K562 (cell line): ENCODE data around the gene CAPZA1. TPM values are rescaled to one million over a fixed set of nuclear protein-coding genes. Genes with fewer than 3 reads are reported as not detected.
A peak's percentile ranks its signal among the peaks of the same experiment; 100 is the strongest.

Experiments used
- CHD1 ChIP-seq: fragments of 200-600 bp; sonication (generic); IDR thresholded peaks from one replicate; pipeline ENCODE4 v1.6.1; 2012; ENCODE audit warnings: mild to moderate bottlenecking, moderate library complexity, low read length, inconsistent platforms
- FOXM1 ChIP-seq, 2 experiments: fragments of 450-650 bp in 1 of 2; sonication (generic) in 1 of 2; formaldehyde crosslinking in 1 of 2; IDR thresholded peaks; 2 replicates each; pipeline versions ENCODE4 v1.6.1 to v1.9.0; 2017 to 2022; ENCODE audit warnings: low read depth in 2 of 2, mild to moderate bottlenecking in 2 of 2, missing genetic modification reagents in 1 of 2, moderate library complexity in 1 of 2
- GTF2A2 ChIP-seq: IDR thresholded peaks from 2 replicates; pipeline ENCODE4 v1.6.1; 2016; ENCODE audit warnings: mild to moderate bottlenecking, missing genetic modification characterization, missing compliant biosample characterization
- KDM4B ChIP-seq, 2 experiments: fragments of 450-650 bp in 1 of 2; sonication (generic) in 1 of 2; IDR thresholded peaks; 2 replicates each; pipeline ENCODE4 v1.6.1; 2016 to 2017; ENCODE audit warnings: borderline replicate concordance in 2 of 2, antibody characterized with exemption in 1 of 2, low read depth in 1 of 2, mild to moderate bottlenecking in 1 of 2
- KLF16 ChIP-seq: IDR thresholded peaks from 2 replicates; pipeline ENCODE4 v1.6.1; 2016; ENCODE audit warnings: antibody characterized with exemption
- L3MBTL2 ChIP-seq: fragments of 450-650 bp; IDR thresholded peaks from 2 replicates; pipeline ENCODE4 v1.6.1; 2016; ENCODE audit warnings: mild to moderate bottlenecking, moderate library complexity
- MECOM ChIP-seq: fragments of 250-450 bp; sonication (Bioruptor Pico); IDR thresholded peaks from 2 replicates; pipeline ENCODE4 v1.8.0; 2022; ENCODE audit warnings: inconsistent platforms
- MTA1 ChIP-seq: fragments of 450-650 bp; IDR thresholded peaks from 2 replicates; pipeline ENCODE4 v1.6.1; 2017; ENCODE audit warnings: borderline replicate concordance
- NEUROD1 ChIP-seq: fragments of 150-350 bp; IDR thresholded peaks from 2 replicates; pipeline ENCODE4 v1.6.1; 2014; ENCODE audit warnings: borderline replicate concordance, low read length, low read depth; ENCODE audit not compliant: partially characterized antibody
- NFIX ChIP-seq: fragments of 250-450 bp; sonication (Bioruptor Pico); IDR thresholded peaks from 2 replicates; pipeline ENCODE4 v1.4.0; 2020; ENCODE audit warnings: low read depth, mild to moderate bottlenecking, moderate library complexity
- NKRF ChIP-seq: fragments of 450-650 bp; IDR thresholded peaks from 2 replicates; pipeline ENCODE4 v1.6.1; 2016; ENCODE audit warnings: borderline replicate concordance
- POLR2G ChIP-seq: fragments of 200-400 bp; formaldehyde crosslinking; IDR thresholded peaks from 2 replicates; pipeline ENCODE4 v1.6.1; 2017; ENCODE audit warnings: low read depth, mild to moderate bottlenecking, antibody characterized with exemption, low read length, moderate library complexity
- SMARCE1 ChIP-seq: fragments of 450-650 bp; IDR thresholded peaks from 2 replicates; pipeline ENCODE4 v1.7.1; 2016; ENCODE audit warnings: mild to moderate bottlenecking
- SUPT5H ChIP-seq: fragments of 450-650 bp; IDR thresholded peaks from 2 replicates; pipeline ENCODE4 v1.6.1; 2016
- THAP12 ChIP-seq: fragments of 250-450 bp; sonication (Bioruptor Pico); IDR thresholded peaks from 2 replicates; pipeline ENCODE4 v1.9.0; 2021; ENCODE audit warnings: mild to moderate bottlenecking, inconsistent platforms
- ZBTB7A ChIP-seq: IDR thresholded peaks from 2 replicates; pipeline ENCODE4 v1.6.1; 2011; ENCODE audit warnings: low read depth, mild to moderate bottlenecking, low read length, moderate library complexity, borderline replicate concordance; ENCODE audit not compliant: control insufficient read depth
- ZNF12 ChIP-seq: sonication (generic); formaldehyde crosslinking; IDR thresholded peaks from 2 replicates; pipeline ENCODE4 v1.4.0; 2020; ENCODE audit warnings: mild to moderate bottlenecking, missing genetic modification reagents
- ZNF224 ChIP-seq: sonication (generic); formaldehyde crosslinking; IDR thresholded peaks from 2 replicates; pipeline ENCODE4 v1.8.0; 2022; ENCODE audit warnings: mild to moderate bottlenecking, missing genetic modification reagents
- ZNF316 ChIP-seq: fragments of 450-650 bp; IDR thresholded peaks from 2 replicates; pipeline ENCODE4 v1.6.1; 2016
- ZNF449 ChIP-seq: fragments of 250-450 bp; sonication (Bioruptor Pico); IDR thresholded peaks from 2 replicates; pipeline ENCODE4 v1.8.0; 2022; ENCODE audit warnings: moderate library complexity, mild to moderate bottlenecking, inconsistent platforms
- ZNF740 ChIP-seq, 3 experiments: fragments of 200-800 bp in 1 of 3; sonication (Bioruptor generic) in 1 of 3; sonication (generic) in 1 of 3; formaldehyde crosslinking in 1 of 3; IDR thresholded peaks; 2 replicates each; pipeline versions ENCODE4 v1.6.1 to v1.8.0; 2016 to 2022; ENCODE audit warnings: mild to moderate bottlenecking in 2 of 3, missing compliant biosample characterization in 2 of 3, missing genetic modification characterization in 2 of 3, missing genetic modification reagents in 1 of 3
- polyA plus RNA-seq, 8 experiments: library from polyadenylated mRNA; depleted of rRNA in 4 of 8; stranded (reverse) in 5 of 8; unstranded in 3 of 8; fragments of >200 nt; fragmentation: Nextera tagmentation in 2 of 8; fragmentation: Illumina TruSeq in 1 of 8; extraction: Ambion mirVana in 2 of 8; extraction: Trizol in 1 of 8; gene quantifications; 2 replicates each; pipeline versions ENCODE4 v1.2.1 to v1.2.3, GENCODE V29; 2011 to 2014; ENCODE audit warnings: inconsistent platforms in 1 of 8, missing spikeins in 1 of 8
- total RNA-seq, 7 experiments: library from RNA; depleted of rRNA in 6 of 7; stranded (reverse); fragments of >200 nt in 6 of 7; fragmentation: Illumina TruSeq in 2 of 7; extraction: Trizol in 2 of 7; gene quantifications; 2 replicates each; pipeline versions ENCODE4 v1.2.1 to v1.2.3, GENCODE V29; 2011 to 2021; ENCODE audit warnings: low replicate concordance in 1 of 7

The CAPZA1 gene
- total and polyA plus RNA-seq, 9 of the 15 experiments (the other 6 are each of a cell fraction or from before 2014, with no cell fraction given): 237 to 1,020 (median 306) TPM

- TF ChIP-seq ZNF740 (CRISPR knock-in tag; IDR thresholded peaks at IDR 0.05): peak; percentile 32; the same call in 1 of the 2 replicates
- TF ChIP-seq ZNF740 (tag; IDR thresholded peaks at IDR 0.05): peak in 1 of 2 experiments; percentile 68; a peak in 1 of 4 replicates
- no peak for TF ChIP-seq L3MBTL2
- 0 out of 2 replicates have a peak, but pooled peaks have one; percentile 28 for TF ChIP-seq NFIX (CRISPR knock-in tag)
- TF ChIP-seq ZNF449: 0 out of 2 replicates have a peak, but pooled peaks have one; percentile 9
- TF ChIP-seq MECOM (CRISPR knock-in tag): no peak
- TF ChIP-seq MTA1: 0 out of 2 replicates have a peak, but pooled peaks have one; percentile 9
- peak; percentile 93 for TF ChIP-seq POLR2G
- TF ChIP-seq NEUROD1: peak; percentile 36
- TF ChIP-seq ZBTB7A: peak; percentile 72; the same call in 1 of the 2 replicates
- TF ChIP-seq SUPT5H: peak; percentile 87
- TF ChIP-seq KLF16: peak; percentile 30; the same call in 1 of the 2 replicates
- TF ChIP-seq SMARCE1: peak; percentile 80
- 0 out of 4 replicates have a peak, but pooled peaks of 1 of the 2 experiments have one; percentile 38 for TF ChIP-seq KDM4B (IDR thresholded peaks at IDR 0.05; ENCODE audit: borderline replicate concordance in 2 of 2, low read depth in 1 of 2)
- TF ChIP-seq NKRF: peak; percentile 81
- peak; percentile 6; the same call in 1 of the 2 replicates for TF ChIP-seq THAP12 (CRISPR knock-in tag)
- 0 out of 2 replicates have a peak, but pooled peaks have one; percentile 20 for TF ChIP-seq ZNF12 (CRISPR knock-in tag)
- no peak for TF ChIP-seq ZNF316
- TF ChIP-seq FOXM1 (IDR thresholded peaks at IDR 0.05; ENCODE audit: low read depth): peak; percentile 52
- no peak for TF ChIP-seq FOXM1 (CRISPR knock-in tag; IDR thresholded peaks at IDR 0.05; ENCODE audit: low read depth)
- peak; percentile 69 for TF ChIP-seq CHD1
- TF ChIP-seq GTF2A2 (tag): no peak
- TF ChIP-seq ZNF224: 0 out of 2 replicates have a peak, but pooled peaks have one; percentile 36
Measured at GRCh38 chr1:112674440-112674985, 54.9 kb downstream of the CAPZA1 start, which contains the start of gene MOV10 (continued).
